Stimulated activated CD4-positive, alpha-beta T cell treated with anti-CD3 and anti-CD28 coated beads, TNF-alpha, amount 100 ng/mL, for 4 hours (primary cell): ENCODE data around the gene ELK4.

Source experiments
- DNase-seq, 3 experiments: peaks; one replicate each; pipeline ENCODE4 v3.0.0-alpha.2; 2020; ENCODE audit warnings: low read depth in 3 of 3

The ELK4 gene

GRCh38 chr1:205630241-205630640, 1.6 kb downstream of the ELK4 start:
- no peak for DNase-seq

GRCh38 chr1:205629751-205630150, 2.1 kb downstream of the ELK4 start:
- DNase-seq, result no peak

- no peak for DNase-seq
Measured at GRCh38 chr1:205627956-205628355, 3.9 kb downstream of the ELK4 start.

GRCh38 chr1:205626216-205626615, 5.6 kb downstream of the ELK4 start:
- no peak for DNase-seq

GRCh38 chr1:205623646-205624045, 8.2 kb downstream of the ELK4 start:
- DNase-seq, result no peak

- no peak for DNase-seq
Measured at GRCh38 chr1:205620269-205620668, 11.5 kb downstream of the ELK4 start.

- no peak for DNase-seq
Measured at GRCh38 chr1:205619376-205619775, 12.4 kb downstream of the ELK4 start.

GRCh38 chr1:205616563-205617293, 15.1 kb downstream of the ELK4 start:
- DNase-seq, result no peak

GRCh38 chr1:205615789-205616188, 16.0 kb downstream of the ELK4 start:
- no peak for DNase-seq

- DNase-seq, result no peak
Measured at GRCh38 chr1:205613854-205614412, 17.9 kb downstream of the ELK4 start.

GRCh38 chr1:205612556-205612955, 19.3 kb downstream of the ELK4 start:
- DNase-seq, result no peak

GRCh38 chr1:205612104-205612503, 19.7 kb downstream of the ELK4 start:
- DNase-seq, result no peak

- DNase-seq, result no peak
Measured at GRCh38 chr1:205610901-205611466, 20.8 kb downstream of the ELK4 start.

GRCh38 chr1:205610036-205610435, 21.8 kb downstream of the ELK4 start:
- DNase-seq, result no peak

- DNase-seq, result no peak
Measured at GRCh38 chr1:205604825-205605505, 26.8 kb downstream of the ELK4 start.

GRCh38 chr1:205604059-205604458, 27.8 kb downstream of the ELK4 start:
- DNase-seq, result no peak

GRCh38 chr1:205601205-205601604, 30.6 kb downstream of the ELK4 start:
- no peak for DNase-seq

GRCh38 chr1:205600085-205600484, 31.7 kb downstream of the ELK4 start:
- DNase-seq, result no peak

- DNase-seq, result no peak
Measured at GRCh38 chr1:205599669-205600042, 32.2 kb downstream of the ELK4 start.

- DNase-seq, result no peak
Measured at GRCh38 chr1:205598841-205599668, 32.8 kb downstream of the ELK4 start.

GRCh38 chr1:205597691-205598314, 34.0 kb downstream of the ELK4 start:
- DNase-seq, result no peak

- no peak for DNase-seq
Measured at GRCh38 chr1:205596876-205597275, 34.9 kb downstream of the ELK4 start.
